Caco-2 (cell line): ENCODE data around the gene PJA2. TPM values are rescaled to one million over a fixed set of nuclear protein-coding genes. Genes with fewer than 3 reads are reported as not detected.

Experiments
- BruUV-seq: library from RNA; stranded (reverse); fragments of 400-500 nt; replicated peaks from 2 replicates; lab custom pipeline; 2021; lab: Mats Ljungman, UMichigan
- CTCF ChIA-PET: fragments of 300-600 bp; sonication (Branson Sonifier 250); formaldehyde crosslinking; loops from one replicate; lab custom pipeline; 2022; ENCODE audit warnings: antibody characterized with exemption; lab: Charles Lee
- POLR2A ChIA-PET: fragments of 300-600 bp; sonication (Branson Sonifier 250); formaldehyde crosslinking; loops from one replicate; lab custom pipeline; 2022; ENCODE audit warnings: antibody characterized with exemption; lab: Charles Lee
- DNase-seq, 2 experiments: peaks; one replicate each; pipeline versions ENCODE4 v3.0.0 to v3.0.0-alpha.2; 2020 to 2022
- H3K27me3 ChIP-seq: replicated peaks from 2 replicates; pipeline ENCODE4 v1.6.0; 2011; ENCODE audit warnings: low read length; ENCODE audit not compliant: control insufficient read depth, insufficient read depth
- H3K36me3 ChIP-seq: 2 replicates; pipeline ENCODE4 v1.5.1; 2011; ENCODE audit warnings: low read length; ENCODE audit not compliant: control insufficient read depth, insufficient read depth
- H3K4me1 ChIP-seq: fragments of 250-450 bp; sonication (Bioruptor Pico); 2 replicates; pipeline ENCODE4 v1.5.1; 2020; ENCODE audit warnings: mild to moderate bottlenecking
- H3K4me3 ChIP-seq: 2 replicates; pipeline ENCODE4 v1.5.1; 2011; ENCODE audit warnings: low read depth, mild to moderate bottlenecking, control low read depth, low read length
- H3K9me3 ChIP-seq: fragments of 250-450 bp; sonication (Bioruptor Pico); 2 replicates; pipeline ENCODE4 v1.5.1; 2020; ENCODE audit warnings: mild to moderate bottlenecking, moderate library complexity
- H3K27ac Mint-ChIP-seq: one replicate; pipeline ENCODE4 v1.8.0; 2022; ENCODE audit warnings: mixed read lengths; ENCODE audit not compliant: unreplicated experiment
- H3K27me3 Mint-ChIP-seq: one replicate; pipeline ENCODE4 v1.8.0; 2022; ENCODE audit warnings: mixed read lengths; ENCODE audit not compliant: insufficient read depth, unreplicated experiment
- H3K36me3 Mint-ChIP-seq: one replicate; pipeline ENCODE4 v1.8.0; 2022; ENCODE audit warnings: mild to moderate bottlenecking, mixed read lengths; ENCODE audit not compliant: insufficient read depth, unreplicated experiment
- H3K4me1 Mint-ChIP-seq: one replicate; pipeline ENCODE4 v1.8.0; 2022; ENCODE audit warnings: low read depth, mixed read lengths; ENCODE audit not compliant: unreplicated experiment
- H3K4me3 Mint-ChIP-seq: one replicate; pipeline ENCODE4 v1.8.0; 2022; ENCODE audit warnings: mild to moderate bottlenecking, moderate library complexity, mixed read lengths; ENCODE audit not compliant: unreplicated experiment
- H3K9me3 Mint-ChIP-seq: one replicate; pipeline ENCODE4 v1.8.0; 2022; ENCODE audit warnings: mixed read lengths; ENCODE audit not compliant: unreplicated experiment
- CTCF ChIP-seq, 2 experiments: fragments of 200-600 bp in 1 of 2; IDR thresholded peaks; 1 replicate in 1 of 2; 2 replicates in 1 of 2; pipeline versions ENCODE4 v1.5.1 to v1.8.0; 2011 to 2022; ENCODE audit warnings: antibody characterized with exemption in 1 of 2, control low read depth in 1 of 2, inconsistent platforms in 1 of 2, low read depth in 1 of 2, low read length in 1 of 2, mild to moderate bottlenecking in 1 of 2, moderate library complexity in 1 of 2; ENCODE audit not compliant: insufficient read depth in 1 of 2, severe bottlenecking in 1 of 2, unreplicated experiment in 1 of 2
- intact Hi-C: fragments of 100-400 bp; cut with micrococcal nuclease; formaldehyde crosslinking; loops from one replicate; pipeline ENCODE4 v1.10.0; 2022; ENCODE audit not compliant: unreplicated experiment
- total RNA-seq: library from RNA; stranded (reverse); gene quantifications from 2 replicates; pipeline ENCODE4 v1.2.3, GENCODE V29; 2022

The PJA2 gene
- total RNA-seq, 1 experiment from 2014 or later: 34.2 TPM

GRCh38 chr5:109407913-109408312 lies 1.9 kb downstream of the PJA2 start:
- CTCF ChIA-PET: no interaction called here
- no peaks in the 10 kb centered on the region for H3K27me3 ChIP-seq

GRCh38 chr5:109406719-109407118 lies 3.1 kb downstream of the PJA2 start:
- Mint-ChIP-seq H3K27me3 (no peaks in the 10 kb centered on the region), H3K36me3 (peaks cover 23% of the 10 kb centered on the region), H3K4me1 (peaks cover 11% of the 10 kb centered on the region), H3K27ac (no peak overlapping the region), H3K4me3 (no peak overlapping the region), H3K9me3 (no peaks in the 10 kb centered on the region)
- Histone ChIP-seq H3K27me3 (no peaks in the 10 kb centered on the region), H3K36me3 (no peaks in the 10 kb centered on the region), H3K4me3 (no peak overlapping the region), H3K9me3 (no peaks in the 10 kb centered on the region), H3K4me1 (peaks cover 6% of the 10 kb centered on the region; the same call in 1 of the 2 replicates)
- ChIA-PET POLR2A (no interaction called here), CTCF (no interaction called here)
- intact Hi-C loops: no loop called here
- no peak for DNase-seq
- no peak for TF ChIP-seq CTCF (IDR thresholded peaks at IDR 0.05; ENCODE audit: insufficient read depth in 1 of 2, low read depth in 1 of 2, low read length in 1 of 2, severe bottlenecking in 1 of 2, unreplicated experiment in 1 of 2)
- BruUV-seq: no TSS peak

More at GRCh38 chr5:109407913-109408312, 1.9 kb downstream of the PJA2 start:
- DNase-seq: no peak
- TF ChIP-seq CTCF (IDR thresholded peaks at IDR 0.05; ENCODE audit: insufficient read depth in 1 of 2, low read depth in 1 of 2, low read length in 1 of 2, severe bottlenecking in 1 of 2, unreplicated experiment in 1 of 2): no peak
- H3K36me3 Mint-ChIP-seq: peaks cover 18% of the 10 kb centered on the region
- peak overlapping the region; percentile 12 for H3K4me3 ChIP-seq
- no TSS peak for BruUV-seq
- H3K27me3 Mint-ChIP-seq: no peaks in the 10 kb centered on the region
- intact Hi-C loops: no loop called here
- H3K9me3 ChIP-seq: no peaks in the 10 kb centered on the region
- no peak overlapping the region for H3K27ac Mint-ChIP-seq
- H3K36me3 ChIP-seq: no peaks in the 10 kb centered on the region
- POLR2A ChIA-PET: no interaction called here
- H3K9me3 Mint-ChIP-seq: no peaks in the 10 kb centered on the region
- H3K4me3 Mint-ChIP-seq: peak overlapping the region; percentile 94
- H3K4me1 Mint-ChIP-seq: peaks cover 6% of the 10 kb centered on the region
- peaks cover 8% of the 10 kb centered on the region; the same call in 1 of the 2 replicates for H3K4me1 ChIP-seq

DNA sequence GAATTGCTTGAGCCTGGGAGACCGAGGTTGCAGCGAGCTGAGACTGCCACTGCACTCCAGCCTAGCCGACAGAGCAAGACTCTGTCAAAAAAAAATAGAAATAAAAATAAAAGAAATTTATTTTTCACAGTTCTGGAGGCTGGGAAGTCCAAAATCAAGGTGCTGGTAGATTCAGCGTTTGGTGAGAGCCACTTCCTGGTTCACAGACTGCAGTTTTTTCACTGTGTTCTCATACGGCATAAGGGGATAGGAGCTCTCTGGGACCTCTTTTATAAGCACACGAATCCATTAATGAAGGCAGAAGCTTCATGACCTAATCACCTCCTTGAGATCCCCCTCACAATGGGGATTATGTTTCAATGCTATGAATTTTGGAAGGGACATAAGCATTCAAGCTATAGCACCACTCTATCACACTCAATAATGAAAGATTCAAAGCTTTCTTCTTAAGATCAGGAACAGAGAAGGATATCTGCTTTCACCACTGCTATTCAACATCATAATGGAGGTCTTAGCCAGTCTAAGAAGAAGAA lies 5.3 kb downstream of the PJA2 start:
- Mint-ChIP-seq H3K27ac (no peak overlapping the region), H3K4me3 (no peak overlapping the region), H3K27me3 (no peaks in the 10 kb centered on the region), H3K36me3 (peaks cover 12% of the 10 kb centered on the region), H3K9me3 (no peaks in the 10 kb centered on the region), H3K4me1 (peaks cover 11% of the 10 kb centered on the region)
- no TSS peak for BruUV-seq
- Histone ChIP-seq H3K4me1 (no peaks in the 10 kb centered on the region), H3K36me3 (no peaks in the 10 kb centered on the region), H3K9me3 (no peaks in the 10 kb centered on the region), H3K4me3 (no peak overlapping the region), H3K27me3 (no peaks in the 10 kb centered on the region)
- intact Hi-C loops: no loop called here
- no peak for TF ChIP-seq CTCF (IDR thresholded peaks at IDR 0.05; ENCODE audit: insufficient read depth in 1 of 2, low read depth in 1 of 2, low read length in 1 of 2, severe bottlenecking in 1 of 2, unreplicated experiment in 1 of 2)
- no peak for DNase-seq
- CTCF ChIA-PET: no interaction called here
- POLR2A ChIA-PET: no interaction called here
